GM12878 (cell line): Measurements from ENCODE around the gene STXBP4. TPM values are rescaled to one million over a fixed set of nuclear protein-coding genes. Genes with fewer than 3 reads are reported as not detected.

Source experiments
- ATAC-seq: fragments of 200-7000 bp; cut with Tn5 transposase; 3 replicates; pipeline ENCODE4 v1.9.1; 2020; ENCODE audit warnings: mild to moderate bottlenecking, moderate library complexity
- BruUV-seq: library from RNA; stranded (reverse); fragments of 400-500 nt; replicated peaks from 2 replicates; lab custom pipeline; 2021; lab: Mats Ljungman, UMichigan
- CTCF ChIA-PET: fragments of 300-600 bp; sonication (Branson Sonifier 250); formaldehyde crosslinking; extraction: SDS; loops from one replicate; lab custom pipeline; 2021; ENCODE audit warnings: inconsistent platforms; lab: Yijun Ruan, JAX
- POLR2A ChIA-PET: fragments of 350-600 bp; formaldehyde crosslinking; extraction: SDS; loops from one replicate; lab custom pipeline; 2021; ENCODE audit warnings: inconsistent platforms; lab: Charles Lee
- RAD21 ChIA-PET: fragments of 300-600 bp; sonication (Branson Sonifier 250); formaldehyde crosslinking; loops from one replicate; lab custom pipeline; 2023; ENCODE audit warnings: antibody characterized with exemption; ENCODE audit not compliant: unreplicated experiment; lab: Charles Lee
- SMC1A ChIA-PET: fragments of 300-600 bp; sonication (Branson Sonifier 250); formaldehyde crosslinking; loops from one replicate; lab custom pipeline; 2023; ENCODE audit not compliant: unreplicated experiment, uncharacterized antibody; lab: Charles Lee
- DNase-seq: peaks from one replicate; pipeline ENCODE4 v3.0.0-alpha.2; 2011; ENCODE audit warnings: low read depth, low spot score
- FAIRE-seq: peaks from 3 replicates; lab custom pipeline; 2011; peaks lifted over from hg19 to GRCh38; lab: Jason Lieb, UNC
- H2AFZ ChIP-seq: 2 replicates; pipeline ENCODE4 v1.6.0; 2011; ENCODE audit warnings: low read depth, low read length, control low read depth; ENCODE audit not compliant: control insufficient read depth
- H3K27ac ChIP-seq: 2 replicates; pipeline ENCODE4 v1.5.1; 2011; ENCODE audit warnings: control low read depth; ENCODE audit not compliant: control insufficient read depth, insufficient read depth
- H3K27me3 ChIP-seq, 2 experiments: replicated peaks in 1 of 2; 2 replicates each; pipeline versions ENCODE4 v1.6.0 to v1.6.1; 2011; ENCODE audit warnings: low read length in 1 of 2; ENCODE audit not compliant: control insufficient read depth in 2 of 2, insufficient read depth in 2 of 2
- H3K36me3 ChIP-seq, 2 experiments: 2 replicates each; pipeline ENCODE4 v1.5.1; 2011; ENCODE audit warnings: low read length in 1 of 2; ENCODE audit not compliant: control insufficient read depth in 2 of 2, insufficient read depth in 2 of 2
- H3K4me1 ChIP-seq: 2 replicates; pipeline ENCODE4 v1.6.1; 2011; ENCODE audit warnings: mild to moderate bottlenecking, low read length, moderate library complexity, mixed read lengths; ENCODE audit not compliant: control insufficient read depth, insufficient read depth
- H3K4me2 ChIP-seq: 2 replicates; pipeline ENCODE4 v1.6.0; 2011; ENCODE audit warnings: control low read depth; ENCODE audit not compliant: control insufficient read depth, insufficient read depth
- H3K4me3 ChIP-seq: fragments of 200-600 bp; sonication (generic); 2 replicates; pipeline ENCODE4 v1.5.1; 2016
- H3K79me2 ChIP-seq: 2 replicates; pipeline ENCODE4 v1.6.0; 2011; ENCODE audit warnings: low read length; ENCODE audit not compliant: control insufficient read depth, insufficient read depth
- H3K9ac ChIP-seq: 2 replicates; pipeline ENCODE4 v1.8.0; 2011; ENCODE audit warnings: low read length, control low read depth, mixed read lengths; ENCODE audit not compliant: control insufficient read depth, insufficient read depth
- H3K9me3 ChIP-seq: replicated peaks from 3 replicates; pipeline ENCODE4 v1.5.1; 2011; ENCODE audit warnings: mild to moderate bottlenecking, low read length; ENCODE audit not compliant: control insufficient read depth, insufficient read depth
- H4K20me1 ChIP-seq: 2 replicates; pipeline ENCODE4 v1.6.0; 2011; ENCODE audit not compliant: control insufficient read depth, insufficient read depth
- ASH2L ChIP-seq: fragments of 300-600, 200-600 bp; sonication (generic); IDR thresholded peaks from 2 replicates; pipeline ENCODE4 v1.6.1; 2017; ENCODE audit warnings: low read depth, mild to moderate bottlenecking, borderline replicate concordance
- CBX3 ChIP-seq: fragments of 200-600 bp; sonication (generic); IDR thresholded peaks from 2 replicates; pipeline ENCODE4 v1.6.1; 2016; ENCODE audit warnings: low read depth, borderline replicate concordance
- CREM ChIP-seq: IDR thresholded peaks from 2 replicates; pipeline ENCODE4 v1.6.1; 2014; ENCODE audit warnings: antibody characterized with exemption, low read depth
- DPF2 ChIP-seq: fragments of 450-650 bp; IDR thresholded peaks from 2 replicates; pipeline ENCODE4 v1.6.1; 2017; ENCODE audit warnings: mild to moderate bottlenecking
- E2F4 ChIP-seq: IDR thresholded peaks from 2 replicates; pipeline ENCODE4 v1.6.1; 2012; ENCODE audit warnings: low read depth, low read length, improper control_type of control experiment
- HDGF ChIP-seq: fragments of 450-650 bp; IDR thresholded peaks from 2 replicates; pipeline ENCODE4 v1.6.1; 2016; ENCODE audit warnings: antibody characterized with exemption
- IRF5 ChIP-seq: fragments of 450-650 bp; IDR thresholded peaks from 2 replicates; pipeline ENCODE4 v1.6.1; 2017; ENCODE audit warnings: borderline replicate concordance
- MAX ChIP-seq: IDR thresholded peaks from 2 replicates; pipeline ENCODE4 v1.6.1; 2012; ENCODE audit warnings: low read depth, low read length, improper control_type of control experiment
- MLLT1 ChIP-seq: fragments of 450-650 bp; IDR thresholded peaks from 2 replicates; pipeline ENCODE4 v1.6.1; 2016; ENCODE audit warnings: mild to moderate bottlenecking
- SMAD1 ChIP-seq: fragments of 450-650 bp; IDR thresholded peaks from 2 replicates; pipeline ENCODE4 v1.6.1; 2018; ENCODE audit warnings: mild to moderate bottlenecking, low read depth; ENCODE audit not compliant: partially characterized antibody
- SP1 ChIP-seq: IDR thresholded peaks from one replicate; pipeline ENCODE4 v1.6.1; 2011; ENCODE audit warnings: low read depth, low read length
- ZBTB11 ChIP-seq: fragments of 450-650 bp; formaldehyde crosslinking; IDR thresholded peaks from 2 replicates; pipeline ENCODE4 v1.5.0; 2022; ENCODE audit warnings: mild to moderate bottlenecking, missing genetic modification characterization
- ZNF384 ChIP-seq: IDR thresholded peaks from 2 replicates; pipeline ENCODE4 v1.6.1; 2012; ENCODE audit warnings: low read depth, mild to moderate bottlenecking, low read length, improper control_type of control experiment, borderline replicate concordance
- WGBS: methylation state at CpG from one replicate; pipeline ENCODE4 v1.1.6; 2016; ENCODE audit warnings: low lambda C conversion rate; ENCODE audit not compliant: insufficient replicate concordance, insufficient coverage; ENCODE audit errors: missing lambda C conversion rate; 5-methylcytosine and 5-hydroxymethylcytosine counted together
- in situ Hi-C: fragments of 300-500 bp; cut with MboI; formaldehyde crosslinking; loops from 9 replicates; pipeline ENCODE4 v1.14.3; 2018; ENCODE audit warnings: mixed read lengths
- intact Hi-C: fragments of 100-400 bp; cut with micrococcal nuclease; formaldehyde crosslinking; loops from one replicate; pipeline ENCODE4 v1.14.2; 2022; ENCODE audit not compliant: unreplicated experiment
- polyA plus RNA-seq, 11 experiments: library from polyadenylated mRNA; depleted of rRNA in 4 of 11; unstranded in 6 of 11; stranded (reverse) in 5 of 11; fragments of >200 nt; fragmentation: Nextera tagmentation in 4 of 11; fragmentation: Illumina TruSeq in 1 of 11; extraction: Ambion mirVana in 4 of 11; extraction: Trizol in 1 of 11; gene quantifications; 1 replicate in 1 of 11; 2 replicates in 10 of 11; pipeline versions ENCODE4 v1.2.1 to v1.2.3, GENCODE V29; 2011 to 2016; ENCODE audit warnings: inconsistent platforms in 2 of 11, missing spikeins in 2 of 11, low read depth in 1 of 11
- total RNA-seq, 4 experiments: library from RNA; depleted of rRNA in 3 of 4; stranded (reverse); fragments of >200 nt in 3 of 4; fragmentation: Illumina TruSeq in 1 of 4; extraction: Trizol in 1 of 4; gene quantifications; 2 replicates each; pipeline versions ENCODE4 v1.2.1 to v1.2.3, GENCODE V29; 2013 to 2021
- TF ChIP-seq, protein P1 (sequence below): IDR thresholded peaks from 2 replicates; pipeline ENCODE4 v1.6.1; 2012; ENCODE audit warnings: low read length, inconsistent platforms

STXBP4 gene
- total and polyA plus RNA-seq, 10 of the 15 experiments (the other 5 are each of a cell fraction or from before 2014, with no cell fraction given), result 4.3 to 11.0 (median 6.7) TPM

DNA sequence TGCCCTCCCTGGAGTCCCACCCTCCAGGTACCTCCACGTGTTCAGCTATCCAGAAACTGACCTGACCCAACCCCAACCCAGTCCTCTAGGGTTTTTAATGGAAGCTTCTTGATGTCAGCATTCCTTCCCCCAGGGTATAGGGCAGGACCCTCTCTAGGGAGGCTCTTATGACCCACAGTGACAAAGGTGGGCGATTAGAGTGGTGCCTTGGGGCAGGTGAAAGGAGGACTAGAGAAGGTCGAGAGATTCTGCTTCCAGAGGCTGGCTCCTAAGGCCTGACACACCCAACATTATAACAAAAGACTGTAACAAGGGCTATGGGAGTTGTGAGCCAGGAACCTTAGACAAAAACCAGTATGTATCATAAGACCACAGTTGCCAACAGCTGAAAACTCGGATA lies 17.3 kb upstream of the STXBP4 start (continued):
- TF ChIP-seq IRF5 (no peak), CREM (no peak), ZBTB11 (CRISPR knock-in tag) (no peak), ASH2L (no peak)

- ATAC-seq, result no peak
- no peak for DNase-seq
- H3K36me3 ChIP-seq, result peaks cover 2 to 9% of the 10 kb centered on the region in 2 experiments; a peak in 2 of 4 replicates
- no peak overlapping the region for H3K9ac ChIP-seq
- intact Hi-C loops (no loop called here), in situ Hi-C loops (no loop called here)
- H3K27me3 ChIP-seq, result no peaks in the 10 kb centered on the region
- H3K79me2 ChIP-seq, result no peaks in the 10 kb centered on the region
- POLR2A ChIA-PET, result no interaction called here
- RAD21 ChIA-PET, result no interaction called here
- H3K4me3 ChIP-seq, result no peak overlapping the region
- H4K20me1 ChIP-seq, result no peaks in the 10 kb centered on the region
- no peaks in the 10 kb centered on the region for H3K4me1 ChIP-seq
- FAIRE-seq, result no peak
- WGBS, result 68% methylated on average over 3 of the region's 3 CpGs
- CTCF ChIA-PET, result interaction anchor here (0.6 kb wide), 1 partner anchor 36 kb away, joined by 3 read pairs; no protein-coding TSS in a partner anchor
- no TSS peak for BruUV-seq
- H3K4me2 ChIP-seq, result no peak overlapping the region
- no peak overlapping the region for H3K27ac ChIP-seq
- H2AFZ ChIP-seq, result no peak overlapping the region
- no peaks in the 10 kb centered on the region for H3K9me3 ChIP-seq
- SMC1A ChIA-PET, result no interaction called here
- TF ChIP-seq SMAD1 (no peak), MLLT1 (no peak), ZNF384 (no peak), SP1 (no peak), HDGF (no peak), CBX3 (no peak), MAX (no peak), E2F4 (no peak), DPF2 (no peak)
- TF ChIP-seq, protein P1, sequence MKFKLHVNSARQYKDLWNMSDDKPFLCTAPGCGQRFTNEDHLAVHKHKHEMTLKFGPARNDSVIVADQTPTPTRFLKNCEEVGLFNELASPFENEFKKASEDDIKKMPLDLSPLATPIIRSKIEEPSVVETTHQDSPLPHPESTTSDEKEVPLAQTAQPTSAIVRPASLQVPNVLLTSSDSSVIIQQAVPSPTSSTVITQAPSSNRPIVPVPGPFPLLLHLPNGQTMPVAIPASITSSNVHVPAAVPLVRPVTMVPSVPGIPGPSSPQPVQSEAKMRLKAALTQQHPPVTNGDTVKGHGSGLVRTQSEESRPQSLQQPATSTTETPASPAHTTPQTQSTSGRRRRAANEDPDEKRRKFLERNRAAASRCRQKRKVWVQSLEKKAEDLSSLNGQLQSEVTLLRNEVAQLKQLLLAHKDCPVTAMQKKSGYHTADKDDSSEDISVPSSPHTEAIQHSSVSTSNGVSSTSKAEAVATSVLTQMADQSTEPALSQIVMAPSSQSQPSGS, result no peak
Measured at GRCh38 chr17:54956791-54957190, 11.8 kb upstream of the STXBP4 start.
